ENCODE data around the gene MARCHF10. TPM values are rescaled to one million over a fixed set of nuclear protein-coding genes. Genes with fewer than 3 reads are reported as not detected.
"Not testable (repeated sequence)": the region's sequence is repeated elsewhere in the genome, so short reads cannot be mapped to it uniquely, and the experiment has no call there.

The MARCHF10 gene
- total RNA-seq, 1 experiment from 2014 or later: not detected

- no peak for DNase-seq (ENCODE audit: low read depth)
Observed at GRCh38 chr17:62787366-62787765, 20.7 kb downstream of the MARCHF10 start.

- DNase-seq (ENCODE audit: low read depth): no peak
Observed at GRCh38 chr17:62786646-62787045, 21.5 kb downstream of the MARCHF10 start.

GRCh38 chr17:62785983-62786382 is 22.1 kb downstream of the MARCHF10 start:
- DNase-seq (ENCODE audit: low read depth): not testable (repeated sequence)

- no peak for DNase-seq (ENCODE audit: low read depth)
Observed at GRCh38 chr17:62782730-62783270, 25.3 kb downstream of the MARCHF10 start.

- no peak for DNase-seq (ENCODE audit: low read depth)
Observed at GRCh38 chr17:62781831-62782251, 26.3 kb downstream of the MARCHF10 start.

GRCh38 chr17:62781356-62781755 is 26.8 kb downstream of the MARCHF10 start:
- DNase-seq (ENCODE audit: low read depth): no peak

GRCh38 chr17:62780951-62781350 is 27.2 kb downstream of the MARCHF10 start:
- no peak for DNase-seq (ENCODE audit: low read depth)

GRCh38 chr17:62780269-62780668 is 27.8 kb downstream of the MARCHF10 start:
- DNase-seq (ENCODE audit: low read depth): peak; percentile 51

- DNase-seq (ENCODE audit: low read depth): peak; percentile 99
Observed at GRCh38 chr17:62778990-62779681, 29.0 kb downstream of the MARCHF10 start.

GRCh38 chr17:62775876-62776275 is 32.2 kb downstream of the MARCHF10 start:
- peak; percentile 46 for DNase-seq (ENCODE audit: low read depth)

- no peak for DNase-seq (ENCODE audit: low read depth)
Observed at GRCh38 chr17:62774338-62774737, 33.8 kb downstream of the MARCHF10 start.

- DNase-seq (ENCODE audit: low read depth): no peak
Observed at GRCh38 chr17:62767997-62768396, 40.1 kb downstream of the MARCHF10 start.

GRCh38 chr17:62765351-62765750 is 42.8 kb downstream of the MARCHF10 start:
- DNase-seq (ENCODE audit: low read depth): no peak

GRCh38 chr17:62763891-62764600 is 44.1 kb downstream of the MARCHF10 start:
- DNase-seq (ENCODE audit: low read depth): no peak

- DNase-seq (ENCODE audit: low read depth): peak; percentile 82
Observed at GRCh38 chr17:62761884-62762283, 46.2 kb downstream of the MARCHF10 start.

GRCh38 chr17:62760945-62761267 is 47.2 kb downstream of the MARCHF10 start:
- no peak for DNase-seq (ENCODE audit: low read depth)

- no peak for DNase-seq (ENCODE audit: low read depth)
Observed at GRCh38 chr17:62760059-62760944, 47.8 kb downstream of the MARCHF10 start.

- DNase-seq (ENCODE audit: low read depth): no peak
Observed at GRCh38 chr17:62757500-62757951, 50.6 kb downstream of the MARCHF10 start.

- DNase-seq (ENCODE audit: low read depth): no peak
Observed at GRCh38 chr17:62756198-62756597, 51.9 kb downstream of the MARCHF10 start.

- no peak for DNase-seq (ENCODE audit: low read depth)
Observed at GRCh38 chr17:62755141-62755851, 52.8 kb downstream of the MARCHF10 start.

- DNase-seq (ENCODE audit: low read depth): no peak
Observed at GRCh38 chr17:62754631-62755030, 53.5 kb downstream of the MARCHF10 start.
